Stomach (tissue), 9 donors: ENCODE data around the gene CYTL1. TPM values are rescaled to one million over a fixed set of nuclear protein-coding genes. Genes with fewer than 3 reads are reported as not detected.

Experiments used
- DNase-seq, 2 donors: peaks; one replicate each; pipeline versions ENCODE4 v3.0.0 to v3.0.0-alpha.2; 2013 to 2019
- H3K27ac ChIP-seq, 5 donors: fragments of 200-600 bp in 4 of 5; sonication (generic) in 4 of 5; one replicate each; pipeline ENCODE4 v1.5.1; 2013 to 2019; ENCODE audit warnings: mild to moderate bottlenecking in 1 of 5, moderate library complexity in 1 of 5
- H3K27me3 ChIP-seq, 3 donors: fragments of 200-600 bp; sonication (generic); one replicate each; pipeline ENCODE4 v1.5.1; 2017 to 2019; ENCODE audit warnings: mixed run types in 1 of 3
- H3K36me3 ChIP-seq, 4 donors: fragments of 200-600 bp; sonication (generic); 1 replicate in 3 of 4; 2 replicates in 1 of 4; pipeline ENCODE4 v1.5.1; 2016 to 2019
- H3K4me1 ChIP-seq, 4 donors: fragments of 200-600 bp; sonication (generic); one replicate each; pipeline ENCODE4 v1.5.1; 2016 to 2019
- H3K4me3 ChIP-seq, 4 donors: fragments of 200-600 bp; sonication (generic) in 3 of 4; one replicate each; pipeline ENCODE4 v1.5.1; 2016 to 2019; ENCODE audit warnings: mild to moderate bottlenecking in 1 of 4
- H3K9me3 ChIP-seq, 4 donors: fragments of 200-600 bp; sonication (generic); one replicate each; pipeline ENCODE4 v1.5.1; 2016 to 2019
- EP300 ChIP-seq: sonication (generic); formaldehyde crosslinking; IDR thresholded peaks from one replicate; pipeline ENCODE4 v1.6.1; 2017; ENCODE audit warnings: antibody characterized with exemption
- POLR2A ChIP-seq, 4 donors: fragments of 450-650 bp; IDR thresholded peaks; one replicate each; pipeline ENCODE4 v1.6.1; 2016; ENCODE audit warnings: antibody characterized with exemption in 4 of 4, control low read depth in 2 of 4, mild to moderate bottlenecking in 1 of 4, moderate library complexity in 1 of 4
- POLR2AphosphoS5 ChIP-seq, 3 donors: sonication (generic); formaldehyde crosslinking; IDR thresholded peaks; one replicate each; pipeline ENCODE4 v1.6.1; 2016; ENCODE audit warnings: antibody characterized with exemption in 3 of 3
- WGBS, 5 donors: extraction: QIAGEN DNeasy Blood & Tissue Kit in 3 of 5; methylation state at CpG; one replicate each; pipeline versions ENCODE4 v1.1.5 to v1.1.7; 2013 to 2018; 5-methylcytosine and 5-hydroxymethylcytosine counted together
- intact Hi-C: fragments of 100-400 bp; cut with DNase I; formaldehyde crosslinking; loops from one replicate; pipeline ENCODE4 v1.15.1; 2023; ENCODE audit warnings: low total_unique reads
- polyA plus RNA-seq, 3 donors: library from polyadenylated mRNA; stranded (reverse); fragments of 200-250 nt; gene quantifications; one replicate each; pipeline ENCODE4 v1.2.3, GENCODE V29; 2013
- total RNA-seq, 5 donors: library from RNA; depleted of rRNA; stranded (reverse); fragments of >200 nt; gene quantifications; one replicate each; pipeline versions ENCODE4 v1.1.0 to v1.2.3, GENCODE V29; 2014 to 2016
- TF ChIP-seq, protein P1 (sequence below), 7 experiments: fragments of 450-650 bp in 4 of 7; fragments of 200-600 bp in 3 of 7; sonication (generic) in 3 of 7; IDR thresholded peaks; one replicate each; pipeline ENCODE4 v1.5.1; 2016 to 2019; ENCODE audit warnings: antibody characterized with exemption in 7 of 7, control low read depth in 2 of 7, mild to moderate bottlenecking in 1 of 7
- donor health status: healthy with polysubstance abuse.
- donor health status: Bipolar disorder and iron deficiency.
- donor health status: healthy.

Gene CYTL1
- total and polyA plus RNA-seq, 8 donors = 0.95 to 5.1 (median 1.4) TPM; not detected in 3

DNA sequence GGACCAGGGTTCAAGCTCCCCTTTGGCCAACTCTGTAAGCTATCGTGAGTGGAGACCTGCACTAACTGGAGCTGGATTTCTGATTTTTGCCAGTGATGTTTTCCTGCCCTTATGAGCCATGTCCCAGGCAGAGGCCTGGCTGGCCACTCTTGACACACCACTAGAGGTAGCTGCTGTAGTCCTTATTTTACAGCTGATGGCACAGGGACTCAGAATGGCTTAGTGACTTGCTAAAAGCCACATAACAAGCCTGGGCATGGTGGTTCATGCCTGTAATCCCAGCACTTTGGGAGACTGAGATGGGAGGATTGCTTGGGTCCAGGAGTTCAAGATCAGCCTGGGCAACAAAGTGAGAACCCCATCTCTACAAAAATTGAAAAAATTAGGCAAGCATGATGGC lies 33.4 kb downstream of the CYTL1 start:
- no peaks in the 10 kb centered on the region for H3K27me3 ChIP-seq
- H3K4me1 ChIP-seq = no peaks in the 10 kb centered on the region
- TF ChIP-seq, protein P1, sequence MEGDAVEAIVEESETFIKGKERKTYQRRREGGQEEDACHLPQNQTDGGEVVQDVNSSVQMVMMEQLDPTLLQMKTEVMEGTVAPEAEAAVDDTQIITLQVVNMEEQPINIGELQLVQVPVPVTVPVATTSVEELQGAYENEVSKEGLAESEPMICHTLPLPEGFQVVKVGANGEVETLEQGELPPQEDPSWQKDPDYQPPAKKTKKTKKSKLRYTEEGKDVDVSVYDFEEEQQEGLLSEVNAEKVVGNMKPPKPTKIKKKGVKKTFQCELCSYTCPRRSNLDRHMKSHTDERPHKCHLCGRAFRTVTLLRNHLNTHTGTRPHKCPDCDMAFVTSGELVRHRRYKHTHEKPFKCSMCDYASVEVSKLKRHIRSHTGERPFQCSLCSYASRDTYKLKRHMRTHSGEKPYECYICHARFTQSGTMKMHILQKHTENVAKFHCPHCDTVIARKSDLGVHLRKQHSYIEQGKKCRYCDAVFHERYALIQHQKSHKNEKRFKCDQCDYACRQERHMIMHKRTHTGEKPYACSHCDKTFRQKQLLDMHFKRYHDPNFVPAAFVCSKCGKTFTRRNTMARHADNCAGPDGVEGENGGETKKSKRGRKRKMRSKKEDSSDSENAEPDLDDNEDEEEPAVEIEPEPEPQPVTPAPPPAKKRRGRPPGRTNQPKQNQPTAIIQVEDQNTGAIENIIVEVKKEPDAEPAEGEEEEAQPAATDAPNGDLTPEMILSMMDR (IDR thresholded peaks at IDR 0.05) = no peak
- TF ChIP-seq POLR2AphosphoS5 (IDR thresholded peaks at IDR 0.05) (no peak), POLR2A (IDR thresholded peaks at IDR 0.05) (no peak), EP300 (no peak)
- H3K27ac ChIP-seq = no peak overlapping the region
- no peak for DNase-seq
- WGBS, 5 donors = 60 to 81% (median 68%) methylated on average over 1 of the region's 1 CpG
- intact Hi-C loops = no loop called here
- H3K4me3 ChIP-seq = no peak overlapping the region
- H3K36me3 ChIP-seq = no peaks in the 10 kb centered on the region
- no peaks in the 10 kb centered on the region for H3K9me3 ChIP-seq

DNA sequence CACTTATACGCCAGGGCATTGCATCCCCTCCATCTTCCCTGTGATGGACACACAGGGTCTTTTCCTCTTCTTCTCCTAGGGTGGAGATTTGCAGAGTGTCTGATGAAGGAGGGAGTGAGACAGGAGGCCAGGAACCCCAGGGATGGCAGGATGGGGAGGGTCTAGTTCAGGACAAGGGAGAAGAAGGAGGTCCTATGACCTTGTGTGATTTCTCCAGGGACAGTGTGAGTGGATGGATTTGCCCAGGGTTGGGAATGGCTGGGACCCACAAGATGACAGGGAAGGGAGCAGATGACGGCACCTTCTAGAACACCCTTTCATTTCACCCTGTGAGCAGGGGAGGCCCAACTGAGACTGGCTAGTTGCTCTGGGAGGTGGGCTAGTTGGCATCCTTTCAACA lies 34.2 kb downstream of the CYTL1 start:
- intact Hi-C loops = no loop called here
- DNase-seq = no peak
- no peaks in the 10 kb centered on the region for H3K9me3 ChIP-seq
- no peaks in the 10 kb centered on the region for H3K36me3 ChIP-seq
- TF ChIP-seq, protein P1 (IDR thresholded peaks at IDR 0.05) = no peak
- TF ChIP-seq POLR2A (IDR thresholded peaks at IDR 0.05) = no peak
- no peak for TF ChIP-seq POLR2AphosphoS5 (IDR thresholded peaks at IDR 0.05)
- no peak for TF ChIP-seq EP300
- WGBS, 5 donors = 82 to 89% (median 84%) methylated on average over 2 of the region's 2 CpGs
- no peak overlapping the region for H3K27ac ChIP-seq
- no peaks in the 10 kb centered on the region for H3K4me1 ChIP-seq
- no peaks in the 10 kb centered on the region for H3K27me3 ChIP-seq
- H3K4me3 ChIP-seq = no peak overlapping the region

DNA sequence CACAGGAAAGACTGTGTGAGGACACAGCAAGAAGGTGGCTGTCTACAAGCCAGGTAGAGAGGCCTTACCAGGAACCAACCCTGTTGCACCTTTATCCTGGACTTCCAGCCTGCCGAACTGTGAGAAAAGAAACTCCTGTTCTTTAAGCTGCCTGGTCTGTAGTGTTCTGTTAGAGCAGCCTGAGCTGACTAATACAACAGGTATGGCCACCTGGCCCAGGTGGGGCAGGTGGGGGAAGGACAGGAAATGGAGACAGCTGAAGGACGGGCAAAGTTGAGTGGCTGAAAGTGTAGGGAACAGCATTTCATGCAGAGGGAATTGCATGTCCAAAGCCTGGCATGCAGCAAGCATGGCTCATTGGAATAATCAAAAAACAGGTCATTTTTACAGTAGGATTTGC lies 35.1 kb downstream of the CYTL1 start:
- TF ChIP-seq POLR2A (IDR thresholded peaks at IDR 0.05) (no peak), EP300 (no peak), POLR2AphosphoS5 (IDR thresholded peaks at IDR 0.05) (no peak)
- TF ChIP-seq, protein P1 (IDR thresholded peaks at IDR 0.05) = no peak

DNA sequence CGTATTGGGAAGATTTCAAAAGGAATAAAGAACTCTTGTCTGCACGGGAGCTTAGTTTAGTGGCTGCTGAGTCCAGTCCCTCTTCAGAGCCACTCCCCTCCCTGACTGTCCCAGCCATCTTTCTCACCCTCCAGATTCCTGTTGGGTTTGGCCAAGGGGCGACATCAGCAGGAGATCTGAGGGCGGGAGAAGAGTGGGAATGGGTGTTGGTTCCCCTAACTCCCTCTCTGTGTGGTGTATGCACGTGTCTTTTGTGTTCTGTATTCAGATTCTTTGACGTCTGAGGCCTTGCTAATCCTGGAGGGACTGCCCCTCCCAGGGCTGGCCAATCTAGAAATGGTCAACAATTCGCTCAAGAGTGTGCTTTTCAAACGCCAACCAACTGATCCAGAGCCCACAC lies 37.4 kb downstream of the CYTL1 start:
- 61 to 79% (median 66%) methylated on average over 8 of the region's 8 CpGs for WGBS, 5 donors
- TF ChIP-seq, protein P1 (IDR thresholded peaks at IDR 0.05) = no peak
- no peak for TF ChIP-seq EP300
- TF ChIP-seq POLR2AphosphoS5 (IDR thresholded peaks at IDR 0.05) = no peak
- TF ChIP-seq POLR2A (IDR thresholded peaks at IDR 0.05) = no peak
- H3K4me3 ChIP-seq = no peak overlapping the region
- no peaks in the 10 kb centered on the region for H3K9me3 ChIP-seq
- no peaks in the 10 kb centered on the region for H3K4me1 ChIP-seq
- intact Hi-C loops = no loop called here
- no peak overlapping the region for H3K27ac ChIP-seq
- H3K36me3 ChIP-seq = no peaks in the 10 kb centered on the region
- DNase-seq = no peak
- no peaks in the 10 kb centered on the region for H3K27me3 ChIP-seq

More for the DNA sequence above, 35.1 kb downstream of the CYTL1 start:
- no peak overlapping the region for H3K4me3 ChIP-seq
- no peaks in the 10 kb centered on the region for H3K27me3 ChIP-seq
- no peak overlapping the region for H3K27ac ChIP-seq
- no peak for DNase-seq
- H3K36me3 ChIP-seq = no peaks in the 10 kb centered on the region
- 65 to 73% (median 69%) methylated on average over 2 of the region's 2 CpGs for WGBS, 5 donors
- no peaks in the 10 kb centered on the region for H3K4me1 ChIP-seq
- intact Hi-C loops = no loop called here
- no peaks in the 10 kb centered on the region for H3K9me3 ChIP-seq
